ENCODE data around the gene ARSA.

- TF ChIP-seq EGR2 (tag by site-specific recombination; IDR thresholded peaks at IDR 0.05; ENCODE audit: low read depth) (no peak), ZBTB49 (tag by site-specific recombination; IDR thresholded peaks at IDR 0.05; ENCODE audit: low read depth) (no peak), AEBP2 (tag by site-specific recombination; IDR thresholded peaks at IDR 0.05; ENCODE audit: borderline replicate concordance) (no peak), ZNF791 (tag by site-specific recombination; IDR thresholded peaks at IDR 0.05) (no peak)
Observed at GRCh38 chr22:50608996-50609395, 19.0 kb downstream of the ARSA start.
